HG02970 (cell line): ENCODE measurements around the gene IGF2BP3.
"Not testable (repeated sequence)": the region's sequence is repeated elsewhere in the genome, so short reads cannot be mapped to it uniquely, and the experiment has no call there.

Experiments used
- ATAC-seq: cut with Tn5 transposase; IDR thresholded peaks from one replicate; pipeline ENCODE4 v1.9.1; 2021; ENCODE audit warnings: mild to moderate bottlenecking, moderate library complexity, moderate number of reproducible peaks; ENCODE audit not compliant: unreplicated experiment, low FRiP score

IGF2BP3 gene

DNA sequence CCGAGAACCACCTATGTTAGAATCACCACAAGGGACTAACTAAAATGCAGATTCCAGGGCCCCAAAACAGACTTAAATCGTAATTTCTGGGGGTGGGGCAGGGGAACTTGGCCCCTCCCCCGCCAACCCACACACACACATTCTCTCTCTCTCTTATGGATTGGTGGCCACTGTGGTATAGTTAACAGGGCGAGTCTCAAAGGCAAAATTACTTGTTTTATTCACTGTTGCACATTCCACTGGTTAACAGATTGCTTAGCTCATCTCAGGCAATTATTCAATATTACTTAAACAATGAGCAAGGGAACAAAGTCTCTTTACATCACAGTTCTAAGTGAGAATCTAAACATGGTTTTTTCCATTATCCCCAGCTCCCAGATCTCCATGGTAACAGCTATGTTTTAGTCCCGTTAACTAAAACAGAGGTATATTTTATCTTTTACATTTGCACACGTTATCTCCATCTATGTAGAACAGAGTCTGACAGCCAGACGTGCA lies 38.5 kb downstream of the IGF2BP3 start:
- ATAC-seq: no peak

DNA sequence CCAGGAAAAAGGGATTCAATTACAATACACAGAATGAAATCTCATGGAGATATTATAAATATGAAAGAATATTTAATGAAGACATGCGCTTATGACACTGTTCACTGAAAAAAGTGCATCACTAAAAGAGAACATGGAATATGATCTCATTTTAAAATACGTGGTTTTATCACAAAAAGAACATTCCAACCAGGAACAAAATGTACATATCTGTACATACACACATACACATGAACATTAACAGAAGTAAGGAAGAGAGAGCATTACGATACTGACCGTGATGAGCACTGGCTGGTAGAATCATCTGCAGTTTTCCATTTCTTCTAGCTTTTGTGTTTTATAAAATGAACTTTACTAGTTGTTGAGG lies 39.4 kb downstream of the IGF2BP3 start:
- ATAC-seq: no peak

DNA sequence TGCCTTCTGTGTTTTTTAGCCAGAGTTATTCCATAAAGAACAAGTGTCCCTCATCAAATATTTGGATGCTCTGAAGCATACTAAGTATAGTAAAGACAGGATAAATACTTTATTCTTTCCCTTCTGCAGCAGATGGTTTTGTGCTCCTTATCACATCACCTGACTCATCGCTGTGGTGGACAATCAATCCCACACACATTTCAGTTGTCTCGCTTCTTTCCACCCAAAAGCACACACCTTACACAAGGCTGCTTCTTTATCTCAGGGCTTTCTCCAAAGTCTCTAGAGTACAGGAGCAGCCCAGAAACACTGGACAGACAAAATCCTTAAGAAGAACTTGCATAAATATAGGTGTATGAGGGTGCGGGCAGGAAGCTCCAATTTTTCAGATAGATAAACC lies 43.4 kb downstream of the IGF2BP3 start:
- no peak for ATAC-seq

DNA sequence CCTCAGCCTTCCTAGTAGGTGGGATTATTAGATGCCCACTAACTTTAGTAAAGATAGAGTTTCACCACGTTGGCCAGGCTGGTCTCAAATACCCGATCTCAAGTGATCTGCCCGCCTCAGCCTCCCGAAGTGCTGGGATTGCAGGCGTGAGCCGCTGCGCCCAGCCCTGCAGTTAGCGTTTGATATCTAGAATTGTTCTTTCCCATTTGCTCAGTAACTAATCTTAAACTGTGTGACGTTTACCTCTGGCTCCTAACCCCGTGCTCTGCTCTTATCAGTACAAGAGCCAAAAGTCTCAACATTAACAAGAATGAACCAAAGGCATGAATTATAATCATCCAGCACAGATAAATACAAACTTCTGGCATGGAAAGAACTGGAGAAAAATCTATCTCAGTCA lies 47.4 kb downstream of the IGF2BP3 start:
- no peak for ATAC-seq

DNA sequence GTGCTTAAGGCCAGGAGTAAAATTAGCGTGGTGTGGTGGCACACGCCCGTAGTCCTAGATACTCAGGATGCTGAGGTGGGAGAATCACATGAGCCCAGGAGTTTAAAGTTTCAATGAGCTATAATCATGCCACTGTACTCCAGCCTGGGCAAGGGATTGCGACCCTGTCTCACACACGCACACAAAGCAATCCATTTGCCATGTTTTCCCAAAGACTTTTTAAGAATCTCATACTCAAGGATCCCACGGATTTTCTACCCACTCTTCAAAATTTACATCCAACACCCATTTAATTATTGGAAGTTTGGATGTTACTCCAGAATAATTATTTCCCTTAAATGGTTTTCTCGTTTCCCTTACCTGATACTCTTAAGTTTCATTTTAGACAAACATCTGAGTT lies 47.9 kb downstream of the IGF2BP3 start:
- no peak for ATAC-seq

DNA sequence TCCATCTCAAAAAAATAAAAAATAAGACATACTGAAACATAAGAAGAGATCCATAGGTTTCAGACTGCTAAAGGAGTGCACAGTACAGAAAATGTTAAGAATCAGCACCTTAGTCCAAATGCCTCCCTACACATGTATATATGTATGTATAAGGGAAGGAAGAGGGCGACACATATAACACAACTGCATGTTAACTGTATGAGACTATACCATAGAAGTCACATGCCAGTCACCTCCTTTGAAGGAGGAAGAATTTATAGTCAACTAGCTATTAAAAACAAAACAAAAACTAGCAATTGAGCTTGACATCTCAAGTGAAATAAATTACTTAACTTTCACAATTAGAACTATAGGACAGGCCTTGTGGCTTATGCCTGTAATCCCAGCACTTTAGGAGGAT lies 50.4 kb downstream of the IGF2BP3 start:
- ATAC-seq: no peak

DNA sequence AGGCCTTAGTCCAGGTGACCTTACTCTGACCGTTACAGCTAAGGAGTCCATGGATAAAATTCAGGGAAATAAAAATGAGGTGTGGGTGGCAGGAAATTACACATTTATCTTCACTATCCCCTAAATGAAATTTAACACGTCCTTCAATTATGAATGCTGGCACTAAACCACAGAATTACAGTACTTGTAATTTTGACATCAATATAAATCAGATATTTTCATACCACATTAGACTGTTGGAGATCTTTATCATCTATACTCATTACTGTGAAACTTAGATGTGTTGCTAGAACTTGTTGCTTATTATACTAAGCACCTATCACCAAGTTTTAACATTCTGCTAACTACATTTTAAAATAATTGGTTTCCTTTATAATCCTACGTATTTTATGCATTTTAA lies 51.1 kb downstream of the IGF2BP3 start:
- ATAC-seq: no peak

DNA sequence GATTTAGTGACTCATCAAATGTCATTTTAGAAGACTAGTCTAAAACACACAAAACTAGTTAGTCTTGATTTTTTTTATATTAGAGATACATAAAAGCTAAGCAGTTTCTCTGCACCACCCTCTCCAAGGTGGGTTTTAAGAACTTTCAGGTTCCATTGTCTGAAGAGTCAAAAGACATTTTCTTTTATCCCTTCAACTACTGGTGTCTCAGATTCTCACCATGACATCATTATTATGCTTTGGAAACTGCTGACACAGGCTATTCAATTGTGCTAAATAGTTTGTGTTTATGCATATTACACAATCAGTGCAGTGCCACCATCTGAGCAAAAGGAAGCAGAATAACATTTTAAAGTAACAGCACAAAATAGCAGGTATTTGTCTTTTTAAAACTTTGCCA lies 52.2 kb downstream of the IGF2BP3 start:
- ATAC-seq: no peak

DNA sequence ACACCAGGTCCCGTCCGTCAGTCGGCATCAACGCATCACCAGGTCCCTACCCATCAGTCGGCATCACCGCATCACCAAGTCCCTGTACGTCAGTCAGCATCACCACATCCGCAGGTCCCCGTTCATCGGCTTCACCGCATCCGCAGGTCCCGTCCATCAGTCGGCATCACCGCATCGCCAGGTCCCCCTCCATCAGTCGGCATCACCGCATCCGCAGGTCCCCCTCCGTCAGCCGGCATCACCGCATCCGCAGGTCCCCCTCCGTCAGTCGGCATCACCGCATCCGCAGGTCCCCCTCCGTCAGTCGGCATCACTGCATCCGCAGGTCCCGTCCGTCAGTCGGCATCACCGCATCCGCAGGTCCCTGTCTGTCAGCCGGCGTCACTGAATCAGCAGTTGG lies 55.1 kb downstream of the IGF2BP3 start:
- no peak for ATAC-seq

DNA sequence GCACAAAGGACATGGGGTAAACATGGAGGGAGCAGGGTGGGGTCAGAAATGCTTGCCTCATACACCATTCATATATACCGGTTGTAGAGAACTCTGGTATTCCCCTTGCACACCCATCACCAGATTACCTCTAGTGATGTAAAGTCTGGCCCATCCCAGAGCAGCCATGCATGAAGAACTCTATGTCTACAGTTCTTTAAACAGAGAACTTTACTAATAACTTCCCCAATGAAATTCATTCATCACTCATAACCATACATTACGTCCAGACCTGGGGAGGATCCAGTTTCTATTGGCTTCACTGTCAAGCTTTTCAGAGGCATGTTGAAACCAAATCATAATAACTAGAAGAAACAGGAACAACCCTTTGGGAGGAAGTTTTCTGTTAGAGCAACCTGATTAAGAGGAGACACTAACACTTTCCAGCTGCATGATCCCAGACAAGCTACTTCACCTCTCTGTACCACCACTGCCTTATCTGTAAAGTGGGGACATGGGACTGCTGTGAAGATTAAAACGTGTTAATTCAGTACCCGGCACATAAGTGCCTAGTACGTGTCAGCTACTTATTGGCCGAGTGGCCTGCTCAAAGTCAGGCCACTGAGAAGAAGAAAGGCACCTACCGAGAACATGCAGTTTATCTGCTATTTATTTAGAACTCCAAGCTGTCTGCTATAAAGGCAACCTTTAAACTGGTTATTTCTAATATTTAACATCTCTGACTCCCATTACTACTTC lies 59.7 kb downstream of the IGF2BP3 start:
- ATAC-seq: peak; percentile 78

DNA sequence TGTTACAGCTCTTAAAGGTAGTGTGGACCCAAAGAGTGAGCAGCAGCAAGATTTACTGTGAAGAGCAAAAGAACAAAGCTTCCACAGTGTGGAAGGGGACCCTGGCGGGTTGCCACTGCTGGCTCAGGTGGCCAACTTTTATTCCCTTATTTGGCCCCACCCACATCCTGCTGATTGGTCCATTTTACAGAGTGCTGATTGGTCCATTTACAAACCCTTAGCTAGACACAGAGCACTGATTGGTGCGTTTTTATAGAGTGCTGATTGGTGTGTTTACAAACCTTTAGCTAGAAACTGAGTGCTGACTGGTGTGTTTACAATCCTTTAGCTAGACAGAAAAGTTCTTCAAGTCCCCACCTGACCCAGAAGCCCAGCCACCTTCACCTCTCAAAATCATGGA lies 63.7 kb downstream of the IGF2BP3 start:
- ATAC-seq: not testable (repeated sequence)

DNA sequence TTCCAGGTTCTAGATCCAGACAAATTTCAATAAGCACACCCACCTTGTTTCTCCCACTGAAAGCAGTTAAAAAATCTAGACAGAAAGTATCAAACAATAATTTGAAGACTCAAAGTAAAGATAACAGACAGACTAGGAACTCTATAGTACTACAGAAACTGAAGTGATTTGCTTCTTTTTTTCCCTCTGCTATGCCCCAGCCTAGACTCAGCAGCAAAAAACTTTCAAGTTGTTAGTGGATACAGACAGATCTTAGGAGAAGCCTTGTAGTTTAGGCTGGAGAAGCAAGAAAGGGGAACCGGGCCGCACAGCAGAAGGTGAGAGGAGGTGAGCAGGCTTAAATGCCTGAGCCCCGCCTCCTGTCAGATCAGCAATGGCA lies 65.1 kb downstream of the IGF2BP3 start:
- no peak for ATAC-seq

DNA sequence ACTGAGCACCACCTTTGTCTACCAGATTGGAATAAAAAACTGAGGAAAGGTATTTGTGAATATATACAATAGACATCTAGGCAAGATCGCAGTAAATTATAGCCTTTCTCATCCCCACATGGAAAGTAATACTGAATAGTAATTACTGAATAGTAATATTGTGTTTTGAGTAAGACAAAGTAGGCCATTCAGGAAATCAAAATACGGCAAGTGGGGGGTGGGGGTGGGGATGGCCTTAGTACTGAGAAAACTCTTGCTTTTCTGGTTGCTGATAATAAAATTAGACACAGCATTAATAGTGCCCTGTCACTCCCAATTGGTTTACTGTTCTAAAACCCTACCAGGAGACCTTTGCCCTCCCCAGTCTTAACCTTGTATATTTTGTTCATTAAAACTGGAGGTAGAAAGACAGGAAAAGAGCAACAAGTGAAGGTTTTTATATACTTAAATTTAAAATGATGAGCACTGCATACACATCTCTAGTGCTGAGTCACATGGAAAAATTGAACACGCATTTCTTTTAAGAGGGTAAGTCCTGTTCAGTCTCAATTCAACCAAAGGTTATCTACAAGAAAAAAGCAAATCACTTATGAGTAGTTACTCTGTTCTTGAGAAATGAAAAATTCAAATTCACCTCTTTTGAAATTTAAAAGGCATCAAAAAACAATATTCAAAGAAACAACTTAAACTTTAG lies 65.6 kb downstream of the IGF2BP3 start:
- no peak for ATAC-seq

DNA sequence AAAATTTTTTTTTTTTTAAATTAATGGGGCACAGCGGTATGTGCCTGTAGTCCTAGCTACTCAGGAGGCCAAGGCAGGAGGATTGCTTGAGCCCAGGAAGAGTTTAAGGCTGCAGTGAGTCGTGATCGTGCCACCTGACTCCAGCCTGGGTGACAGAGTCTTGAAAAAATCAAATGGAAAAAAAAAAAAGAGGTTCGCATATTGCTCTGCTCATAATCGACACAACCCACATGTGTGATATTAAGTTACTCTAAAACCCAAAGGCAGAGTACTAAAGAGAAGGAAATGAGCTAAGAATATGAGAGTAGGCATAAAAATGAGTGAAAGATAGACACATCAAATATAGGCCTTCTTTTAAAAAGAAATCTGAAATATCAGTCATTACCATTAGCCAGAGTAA lies 66.3 kb downstream of the IGF2BP3 start:
- no peak for ATAC-seq

DNA sequence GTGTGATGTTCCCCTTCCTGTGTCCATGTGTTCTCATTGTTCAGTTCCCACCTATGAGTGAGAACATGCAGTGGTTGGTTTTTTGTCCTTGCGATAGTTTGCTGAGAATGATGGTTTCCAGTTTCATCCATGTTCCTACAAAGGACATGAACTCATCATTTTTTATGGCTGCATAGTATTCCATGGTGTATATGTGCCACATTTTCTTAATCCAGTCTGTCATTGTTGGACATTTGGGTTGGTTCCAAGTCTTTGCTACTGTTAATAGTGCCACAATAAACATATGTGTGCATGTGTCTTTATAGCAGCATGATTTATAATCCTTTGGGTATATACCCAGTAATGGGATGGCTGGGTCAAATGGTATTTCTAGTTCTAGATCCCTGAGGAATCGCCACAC lies 72.2 kb downstream of the IGF2BP3 start:
- ATAC-seq: not testable (repeated sequence)

DNA sequence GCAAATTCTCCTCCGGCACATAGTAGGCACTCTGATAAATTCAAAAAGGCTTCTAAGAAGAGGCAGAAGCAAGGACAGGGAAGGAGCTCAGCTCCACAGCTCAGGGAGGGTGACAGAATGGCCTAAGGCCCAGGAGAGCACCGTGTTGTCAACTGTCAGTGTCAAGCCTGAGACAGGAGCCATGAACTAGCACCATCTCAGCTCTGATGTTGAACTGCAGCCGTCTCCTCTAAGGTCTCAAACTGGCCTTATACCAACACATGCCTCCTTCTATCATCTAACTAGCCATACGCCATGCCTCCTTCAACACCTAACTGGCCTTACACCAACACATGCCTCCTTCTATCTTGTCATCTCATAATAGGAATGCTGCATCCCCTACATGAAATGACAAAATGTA lies 73.0 kb downstream of the IGF2BP3 start:
- ATAC-seq: no peak

DNA sequence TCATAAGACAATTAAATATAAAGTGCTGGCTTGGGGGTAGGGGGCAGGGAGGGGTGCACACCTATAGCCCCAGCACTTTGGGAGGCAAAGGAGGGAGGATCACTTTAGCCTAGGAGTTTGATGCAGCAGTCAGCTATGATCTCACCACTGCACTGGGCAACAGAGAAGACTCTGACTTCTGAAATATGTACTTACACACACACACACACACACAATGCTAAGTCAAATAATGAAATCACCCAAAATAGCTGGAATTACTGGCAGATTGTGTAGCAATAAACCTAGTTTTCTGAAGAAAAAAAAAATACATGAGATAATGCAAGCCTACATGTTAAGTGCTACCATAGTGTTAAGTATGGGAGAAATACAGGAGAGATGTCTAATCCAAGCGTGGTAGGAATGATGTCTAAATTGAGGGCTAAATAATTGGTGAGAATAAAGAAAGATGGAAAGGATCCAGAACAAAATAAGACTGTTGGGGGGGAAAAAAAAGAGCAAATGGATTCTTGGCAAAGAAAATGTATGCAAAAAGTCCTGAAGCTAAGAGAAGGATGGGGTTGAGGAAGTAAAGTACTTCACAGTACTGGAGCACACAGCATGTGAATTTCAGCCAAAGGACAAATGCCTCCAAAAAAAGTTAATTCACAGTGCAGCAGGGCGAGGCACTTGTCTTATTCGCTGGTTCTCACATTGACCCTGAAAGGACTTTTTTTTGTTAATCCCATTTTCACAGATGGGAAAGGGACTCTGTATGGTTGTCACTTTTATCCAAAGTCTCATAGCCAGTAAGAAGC lies 73.9 kb downstream of the IGF2BP3 start:
- ATAC-seq: no peak

DNA sequence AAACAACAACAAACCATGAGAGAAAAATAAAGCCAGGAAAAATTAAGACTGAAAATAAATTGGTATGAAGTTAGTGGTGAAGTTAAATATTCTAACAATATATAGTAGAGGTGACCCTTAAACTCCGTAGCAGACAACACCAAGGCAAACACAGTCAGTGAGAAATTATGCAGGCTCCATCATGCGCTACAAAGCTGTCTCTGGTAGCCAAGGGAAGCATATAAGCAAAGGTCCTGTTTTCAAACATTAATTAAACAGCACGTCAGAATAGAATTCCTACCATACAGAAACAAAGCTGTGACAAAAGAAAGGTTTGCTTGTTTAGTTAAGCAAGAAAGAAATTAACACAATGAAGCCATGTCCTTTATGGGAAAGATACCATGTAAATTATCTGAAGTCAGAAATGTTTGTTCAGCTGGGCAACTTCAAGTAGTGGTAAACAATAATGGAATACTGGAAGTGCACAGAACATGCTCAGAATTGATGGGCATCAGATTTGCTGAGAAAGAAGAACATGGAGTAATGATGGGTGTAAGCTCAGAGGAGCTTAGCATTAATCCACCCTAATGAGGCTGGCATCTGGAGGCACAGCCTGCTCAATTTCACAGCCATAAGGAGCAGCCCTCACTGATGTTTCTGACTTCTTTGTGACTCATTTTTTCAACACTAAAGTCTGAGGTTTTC lies 75.7 kb downstream of the IGF2BP3 start:
- ATAC-seq: no peak

DNA sequence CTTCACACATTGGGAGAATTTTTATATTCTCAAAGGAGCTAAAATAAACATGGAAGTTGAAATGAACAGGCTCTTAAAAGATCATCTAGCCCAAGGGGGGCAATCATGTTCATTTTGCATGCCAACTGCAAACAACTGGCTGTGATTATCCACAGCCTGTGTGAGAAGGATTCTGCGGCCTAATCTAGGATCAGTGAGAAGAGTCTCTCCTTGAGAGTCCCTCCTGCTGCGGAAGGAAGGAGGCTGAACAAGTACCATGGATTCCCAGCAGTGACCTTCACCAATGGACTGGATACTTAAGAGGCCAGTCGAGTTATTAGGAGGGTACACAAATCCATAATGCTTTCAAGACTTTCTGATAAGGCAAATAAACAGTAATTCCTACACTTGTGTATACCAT lies 76.7 kb downstream of the IGF2BP3 start:
- no peak for ATAC-seq

DNA sequence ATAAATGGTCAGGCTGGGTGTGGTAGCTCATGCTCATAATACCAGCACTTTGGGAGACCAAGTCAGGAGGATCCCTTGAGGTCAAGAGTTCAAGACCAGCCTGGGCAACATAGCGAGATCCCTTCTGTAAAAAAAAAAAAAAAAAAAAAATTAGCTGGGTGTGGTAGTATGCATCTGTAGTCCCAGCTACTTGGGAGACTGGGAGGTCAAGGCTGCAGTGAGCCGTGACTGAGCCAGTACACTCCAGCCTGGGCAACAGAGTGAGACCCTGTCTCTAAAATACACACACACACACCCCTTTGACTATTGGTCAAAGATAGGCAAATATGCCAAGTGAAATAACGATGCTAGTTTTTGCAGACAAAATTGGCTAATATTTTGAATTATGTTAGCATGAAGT lies 80.6 kb downstream of the IGF2BP3 start:
- no peak for ATAC-seq

DNA sequence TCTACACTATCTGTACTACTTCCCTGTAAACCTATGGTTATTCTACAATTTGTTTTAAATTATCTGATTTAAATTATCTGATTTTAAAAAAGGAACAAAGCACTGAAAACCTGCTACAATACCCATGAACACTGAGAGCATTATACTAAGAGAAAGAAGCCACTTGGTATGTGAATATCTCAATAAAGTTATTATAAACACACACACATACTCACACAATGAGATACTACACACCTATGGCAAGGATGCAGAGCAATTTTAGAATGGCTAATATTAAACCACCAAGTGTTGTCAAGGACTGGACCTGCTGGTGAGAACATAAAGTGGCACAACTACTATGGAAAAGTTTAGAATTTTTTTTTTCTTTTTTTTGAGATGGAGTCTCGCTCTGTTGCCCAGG lies 82.7 kb downstream of the IGF2BP3 start:
- ATAC-seq: no peak
